Endothelial cell (in vitro differentiated cells): ENCODE results near the gene GGA3. TPM values are rescaled to one million over a fixed set of nuclear protein-coding genes. Genes with fewer than 3 reads are reported as not detected.
A peak's percentile ranks its signal among the peaks of the same experiment; 100 is the strongest.

Experiments
- DNase-seq: peaks from one replicate; pipeline ENCODE4 v3.0.0; 2021; ENCODE audit warnings: low spot score
- H3K27ac Mint-ChIP-seq: one replicate; pipeline ENCODE4 v1.8.0; 2021; ENCODE audit warnings: mixed read lengths, inconsistent platforms; ENCODE audit not compliant: unreplicated experiment
- H3K27me3 Mint-ChIP-seq: one replicate; pipeline ENCODE4 v1.8.0; 2021; ENCODE audit warnings: mild to moderate bottlenecking, moderate library complexity, mixed read lengths, inconsistent platforms; ENCODE audit not compliant: unreplicated experiment
- H3K36me3 Mint-ChIP-seq: one replicate; pipeline ENCODE4 v1.8.0; 2021; ENCODE audit warnings: mild to moderate bottlenecking, low read depth, mixed read lengths, inconsistent platforms; ENCODE audit not compliant: unreplicated experiment
- H3K4me1 Mint-ChIP-seq: one replicate; pipeline ENCODE4 v1.8.0; 2021; ENCODE audit warnings: mild to moderate bottlenecking, mixed read lengths, inconsistent platforms; ENCODE audit not compliant: unreplicated experiment
- H3K4me3 Mint-ChIP-seq: one replicate; pipeline ENCODE4 v1.8.0; 2021; ENCODE audit warnings: mild to moderate bottlenecking, mixed read lengths, inconsistent platforms; ENCODE audit not compliant: unreplicated experiment
- H3K9me3 Mint-ChIP-seq: one replicate; pipeline ENCODE4 v1.8.0; 2021; ENCODE audit warnings: mixed read lengths, inconsistent platforms; ENCODE audit not compliant: unreplicated experiment
- total RNA-seq: library from RNA; stranded (reverse); fragmentation: NEBNext Ultra II Directional; extraction: Animal tissue kit (Norgen Biotek cat#: 25700); gene quantifications from one replicate; pipeline ENCODE4 v1.2.1, GENCODE V29; 2021; ENCODE audit not compliant: unreplicated experiment
- TF ChIP-seq, protein P1 (sequence below): fragments of 200-600 bp; sonication (generic); IDR thresholded peaks from one replicate; pipeline ENCODE4 v1.5.0; 2021; ENCODE audit warnings: antibody characterized with exemption; ENCODE audit not compliant: unreplicated experiment

The GGA3 gene
- total RNA-seq, 1 donor from 2014 or later, result 60.8 TPM

DNA sequence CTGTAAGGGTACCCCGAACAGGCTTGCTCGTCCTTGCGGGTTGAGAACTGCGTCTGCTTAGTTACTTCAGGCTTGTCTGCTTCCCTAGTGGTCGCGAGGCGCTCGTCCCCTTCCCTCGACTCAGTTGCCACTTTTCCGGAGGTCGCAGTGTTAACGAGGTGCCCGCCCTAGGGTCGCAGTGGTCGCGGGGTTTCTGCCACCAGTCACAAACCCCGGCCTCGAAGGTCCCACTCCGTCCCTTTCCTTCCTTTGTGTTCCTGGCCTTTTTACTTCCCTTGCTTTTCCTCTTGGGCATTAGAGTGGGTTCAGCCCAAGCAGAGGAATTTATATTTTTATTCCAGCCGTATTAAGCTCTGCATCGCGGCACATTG lies 55.6 kb downstream of the GGA3 start:
- peaks cover 16% of the 10 kb centered on the region for H3K36me3 Mint-ChIP-seq
- peaks cover 12% of the 10 kb centered on the region for H3K4me1 Mint-ChIP-seq
- no peak for DNase-seq
- H3K4me3 Mint-ChIP-seq, result peak overlapping the region; percentile 98
- peaks cover 5% of the 10 kb centered on the region for H3K27me3 Mint-ChIP-seq
- no peaks in the 10 kb centered on the region for H3K9me3 Mint-ChIP-seq
- TF ChIP-seq, protein P1, sequence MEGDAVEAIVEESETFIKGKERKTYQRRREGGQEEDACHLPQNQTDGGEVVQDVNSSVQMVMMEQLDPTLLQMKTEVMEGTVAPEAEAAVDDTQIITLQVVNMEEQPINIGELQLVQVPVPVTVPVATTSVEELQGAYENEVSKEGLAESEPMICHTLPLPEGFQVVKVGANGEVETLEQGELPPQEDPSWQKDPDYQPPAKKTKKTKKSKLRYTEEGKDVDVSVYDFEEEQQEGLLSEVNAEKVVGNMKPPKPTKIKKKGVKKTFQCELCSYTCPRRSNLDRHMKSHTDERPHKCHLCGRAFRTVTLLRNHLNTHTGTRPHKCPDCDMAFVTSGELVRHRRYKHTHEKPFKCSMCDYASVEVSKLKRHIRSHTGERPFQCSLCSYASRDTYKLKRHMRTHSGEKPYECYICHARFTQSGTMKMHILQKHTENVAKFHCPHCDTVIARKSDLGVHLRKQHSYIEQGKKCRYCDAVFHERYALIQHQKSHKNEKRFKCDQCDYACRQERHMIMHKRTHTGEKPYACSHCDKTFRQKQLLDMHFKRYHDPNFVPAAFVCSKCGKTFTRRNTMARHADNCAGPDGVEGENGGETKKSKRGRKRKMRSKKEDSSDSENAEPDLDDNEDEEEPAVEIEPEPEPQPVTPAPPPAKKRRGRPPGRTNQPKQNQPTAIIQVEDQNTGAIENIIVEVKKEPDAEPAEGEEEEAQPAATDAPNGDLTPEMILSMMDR, result no peak
- H3K27ac Mint-ChIP-seq, result peak overlapping the region; percentile 95

DNA sequence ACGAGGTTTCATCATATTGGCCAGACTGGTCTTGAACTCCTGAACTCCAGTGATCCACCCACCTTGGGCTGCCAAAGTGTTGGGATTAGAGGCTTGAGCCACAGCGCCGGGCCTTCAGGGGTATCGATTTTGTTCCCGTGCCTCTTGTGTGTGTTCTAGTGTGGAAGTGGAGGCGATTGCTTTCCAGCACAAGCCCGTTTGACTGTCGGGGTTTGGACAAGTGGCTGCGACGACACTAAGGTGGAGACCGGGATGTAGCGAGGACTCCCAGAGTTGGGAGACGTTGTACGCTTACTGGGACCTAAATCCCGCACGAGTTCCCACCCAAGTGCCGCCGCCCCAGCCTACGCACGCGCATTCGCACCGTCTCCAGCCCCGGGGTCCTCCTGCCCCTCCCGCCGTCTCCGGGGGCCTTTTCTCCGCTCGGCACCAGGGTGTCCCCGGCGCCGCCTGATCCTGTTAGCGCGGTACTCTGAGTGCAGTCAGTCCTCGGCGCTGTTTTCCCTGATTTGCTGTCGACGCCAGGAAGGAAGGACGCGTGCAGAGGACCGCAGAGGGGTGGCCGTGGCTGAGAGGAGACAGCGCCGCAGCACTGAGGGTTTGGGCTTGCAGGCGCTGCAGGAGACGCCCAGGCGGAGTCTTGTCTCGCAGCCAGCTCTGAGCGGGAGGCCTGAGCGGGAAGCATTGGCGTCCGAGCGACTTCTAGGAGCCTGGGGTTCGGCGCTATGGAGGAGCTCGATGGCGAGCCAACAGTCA lies 56.2 kb downstream of the GGA3 start, which contains the start of gene NUP85:
TSS of gene NUP85 (plus strand) at position 643 of the 756 bp plus-strand sequence. CDS start at position 726, 83 bp downstream.
- peaks cover 13% of the 10 kb centered on the region for H3K36me3 Mint-ChIP-seq

DNA sequence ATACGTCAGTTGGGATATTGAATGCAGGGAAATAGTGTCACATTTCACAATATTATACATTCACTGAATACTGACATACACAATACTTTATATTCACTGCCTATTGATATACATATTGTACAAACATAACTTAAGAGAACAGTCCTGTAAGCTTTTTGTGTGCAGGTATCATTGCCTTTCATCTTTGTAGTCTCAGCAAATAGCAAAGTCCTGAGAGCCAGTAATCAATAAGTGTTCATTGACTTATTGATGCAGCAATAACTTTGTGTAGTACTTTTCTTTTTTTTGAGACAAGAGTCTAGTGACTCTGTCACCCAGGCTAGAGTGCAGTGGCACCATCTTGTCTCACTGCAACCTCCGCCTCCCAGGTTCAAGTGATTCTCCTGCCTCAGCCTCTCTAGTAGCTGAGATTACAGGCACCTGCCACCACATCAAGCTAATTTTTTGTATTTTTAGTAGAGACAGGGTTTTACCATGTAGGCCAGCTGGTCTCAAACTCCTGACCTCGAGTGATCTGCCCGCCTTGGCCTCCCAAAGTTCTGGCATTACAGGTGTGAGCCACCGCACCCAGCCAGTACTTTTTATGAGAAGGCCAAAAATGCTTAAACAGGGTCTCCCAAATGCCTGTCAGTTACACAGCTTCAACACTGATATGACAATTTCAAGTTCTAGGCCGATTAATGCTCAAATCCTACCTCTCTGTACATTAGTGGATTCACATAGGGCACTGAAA lies 61.4 kb downstream of the GGA3 start:
- Mint-ChIP-seq H3K36me3 (no peaks in the 10 kb centered on the region), H3K4me1 (no peaks in the 10 kb centered on the region), H3K4me3 (no peak overlapping the region), H3K27me3 (peaks cover 5% of the 10 kb centered on the region), H3K27ac (no peak overlapping the region), H3K9me3 (no peaks in the 10 kb centered on the region)
- TF ChIP-seq, protein P1, result no peak
- DNase-seq, result no peak

More for the DNA sequence above, 56.2 kb downstream of the GGA3 start, which contains the start of gene NUP85:
- no peaks in the 10 kb centered on the region for H3K9me3 Mint-ChIP-seq
- peak within 1 kb of the TSS; percentile 98 for H3K4me3 Mint-ChIP-seq
- H3K4me1 Mint-ChIP-seq, result peaks cover 12% of the 10 kb centered on the region
- H3K27me3 Mint-ChIP-seq, result peaks cover 5% of the 10 kb centered on the region
- TF ChIP-seq, protein P1, result no peak
- peak; percentile 97 for DNase-seq
- peak within 1 kb of the TSS; percentile 95 for H3K27ac Mint-ChIP-seq

DNA sequence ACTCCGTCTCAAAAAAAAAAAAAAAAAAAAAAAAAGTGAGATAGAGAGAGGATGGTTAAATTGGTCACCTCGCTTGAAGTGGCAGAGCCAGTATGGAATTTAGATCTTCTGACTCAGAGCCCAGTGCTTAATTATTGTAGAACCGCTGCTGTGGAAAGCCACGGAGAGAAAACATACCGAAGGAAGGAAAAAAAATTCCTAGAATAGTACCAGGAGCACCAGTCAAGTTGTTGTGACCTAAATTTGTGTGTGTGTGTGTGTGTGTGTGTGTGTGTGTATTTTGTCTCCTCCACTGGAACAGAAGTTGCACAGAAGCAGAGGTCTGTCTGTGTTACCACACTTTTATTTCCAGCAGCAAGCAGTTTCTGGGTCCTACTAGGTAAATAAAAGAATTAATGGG lies 66.5 kb downstream of the GGA3 start:
- no peak overlapping the region for H3K27ac Mint-ChIP-seq
- DNase-seq, result no peak
- no peaks in the 10 kb centered on the region for H3K36me3 Mint-ChIP-seq
- no peaks in the 10 kb centered on the region for H3K9me3 Mint-ChIP-seq
- no peaks in the 10 kb centered on the region for H3K4me1 Mint-ChIP-seq
- H3K4me3 Mint-ChIP-seq, result no peak overlapping the region
- peaks cover 3% of the 10 kb centered on the region for H3K27me3 Mint-ChIP-seq
- TF ChIP-seq, protein P1, result no peak

DNA sequence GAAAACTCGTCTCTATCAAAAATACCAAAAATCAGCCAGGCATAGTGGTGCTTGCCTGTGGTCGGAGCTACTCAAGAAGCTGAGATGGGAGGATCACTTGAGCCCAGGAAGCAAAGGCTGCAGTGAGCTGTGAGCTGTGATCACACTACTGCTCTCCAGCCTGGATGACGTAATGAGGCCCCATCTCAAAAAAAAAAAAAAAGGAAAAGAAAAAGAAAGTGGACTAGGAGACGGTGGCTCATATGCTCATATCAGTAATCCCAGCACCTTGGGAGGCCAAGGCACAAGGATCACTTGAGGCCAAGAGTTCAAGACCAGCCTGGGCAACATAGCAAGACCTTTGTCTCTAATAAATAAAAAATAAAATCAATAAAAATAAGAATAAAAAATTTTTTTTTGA lies 69.8 kb downstream of the GGA3 start:
- TF ChIP-seq, protein P1, result no peak
- Mint-ChIP-seq H3K27ac (no peak overlapping the region), H3K9me3 (no peaks in the 10 kb centered on the region), H3K36me3 (no peaks in the 10 kb centered on the region), H3K4me1 (no peaks in the 10 kb centered on the region), H3K4me3 (no peak overlapping the region), H3K27me3 (no peaks in the 10 kb centered on the region)
- DNase-seq, result no peak
